Colonic mucosa (tissue), 4 donors: ENCODE data around the gene DAPK1. TPM values are rescaled to one million over a fixed set of nuclear protein-coding genes. Genes with fewer than 3 reads are reported as not detected.
A peak's percentile ranks its signal among the peaks of the same experiment; 100 is the strongest.

Experiments
- DNase-seq: peaks from one replicate; pipeline ENCODE4 v3.0.0-alpha.2; 2020
- H3K27ac ChIP-seq: fragments of 200-600 bp; one replicate; pipeline ENCODE4 v1.8.0; 2021
- H3K27me3 ChIP-seq: fragments of 200-600 bp; one replicate; pipeline ENCODE4 v1.8.0; 2021
- H3K36me3 ChIP-seq: fragments of 200-600 bp; one replicate; pipeline ENCODE4 v1.8.0; 2021
- H3K4me1 ChIP-seq: fragments of 200-600 bp; one replicate; pipeline ENCODE4 v1.8.0; 2021; ENCODE audit warnings: mild to moderate bottlenecking
- H3K4me3 ChIP-seq: fragments of 200-600 bp; one replicate; pipeline ENCODE4 v1.8.0; 2021
- H3K9ac ChIP-seq, 2 donors: one replicate each; pipeline ENCODE4 v1.7.0; 2013; ENCODE audit warnings: control low read depth in 2 of 2, low read depth in 2 of 2, low read length in 2 of 2
- H3K9me3 ChIP-seq: fragments of 200-600 bp; one replicate; pipeline ENCODE4 v1.8.0; 2021
- CTCF ChIP-seq: fragments of 200-600 bp; IDR thresholded peaks from one replicate; pipeline ENCODE4 v1.8.0; 2022; ENCODE audit warnings: antibody characterized with exemption, mild to moderate bottlenecking
- intact Hi-C: fragments of 100-400 bp; cut with DNase I; formaldehyde crosslinking; loops from one replicate; pipeline ENCODE4 v1.14.1; 2022
- total RNA-seq, 2 donors: library from RNA; stranded (reverse); fragmentation: NEBNext Ultra II Directional in 1 of 2; extraction: Animal tissue kit (Norgen Biotek cat#: 25700) in 1 of 2; gene quantifications; one replicate each; pipeline ENCODE4 v1.2.1, GENCODE V29; 2021
- donor health status: healthy.
- donor health status: DM: no; HTN: no; CAD: no.
- donor health status: DM: no; HTN: no; CAD: no.

Gene DAPK1
- total RNA-seq, 2 donors from 2014 or later = 7.9 to 17.5 TPM

GRCh38 chr9:87490907-87491306, 6.8 kb upstream of the DAPK1 start:
- no peak for TF ChIP-seq CTCF
- no peaks in the 10 kb centered on the region for H3K27me3 ChIP-seq
- intact Hi-C loops = loop anchor here (10.0 kb wide), 1 partner anchor 146 kb away; no protein-coding TSS in a partner anchor

GRCh38 chr9:87491523-87491922, 6.1 kb upstream of the DAPK1 start:
- H3K27me3 ChIP-seq = no peaks in the 10 kb centered on the region
- no peaks in the 10 kb centered on the region for H3K4me1 ChIP-seq
- intact Hi-C loops = loop anchor here (10.0 kb wide), 1 partner anchor 147 kb away; no protein-coding TSS in a partner anchor
- H3K27ac ChIP-seq = no peak overlapping the region
- H3K9me3 ChIP-seq = no peaks in the 10 kb centered on the region
- no peak for TF ChIP-seq CTCF
- H3K9ac ChIP-seq = no peak overlapping the region
- no peaks in the 10 kb centered on the region for H3K36me3 ChIP-seq
- no peak overlapping the region for H3K4me3 ChIP-seq
- DNase-seq = no peak

More at GRCh38 chr9:87490907-87491306, 6.8 kb upstream of the DAPK1 start:
- Histone ChIP-seq H3K36me3 (no peaks in the 10 kb centered on the region), H3K4me3 (no peak overlapping the region), H3K9me3 (no peaks in the 10 kb centered on the region), H3K9ac (no peak overlapping the region), H3K27ac (no peak overlapping the region), H3K4me1 (no peaks in the 10 kb centered on the region)
- DNase-seq = no peak

GRCh38 chr9:87492642-87493041, 5.0 kb upstream of the DAPK1 start:
- no peak for DNase-seq
- no peaks in the 10 kb centered on the region for H3K9me3 ChIP-seq
- no peak overlapping the region for H3K4me3 ChIP-seq
- H3K36me3 ChIP-seq = no peaks in the 10 kb centered on the region
- peaks cover 2% of the 10 kb centered on the region for H3K27me3 ChIP-seq
- intact Hi-C loops = loop anchor here (10.0 kb wide), 1 partner anchor 148 kb away; no protein-coding TSS in a partner anchor
- no peaks in the 10 kb centered on the region for H3K4me1 ChIP-seq
- H3K9ac ChIP-seq = no peak overlapping the region
- no peak for TF ChIP-seq CTCF
- no peak overlapping the region for H3K27ac ChIP-seq

DNA sequence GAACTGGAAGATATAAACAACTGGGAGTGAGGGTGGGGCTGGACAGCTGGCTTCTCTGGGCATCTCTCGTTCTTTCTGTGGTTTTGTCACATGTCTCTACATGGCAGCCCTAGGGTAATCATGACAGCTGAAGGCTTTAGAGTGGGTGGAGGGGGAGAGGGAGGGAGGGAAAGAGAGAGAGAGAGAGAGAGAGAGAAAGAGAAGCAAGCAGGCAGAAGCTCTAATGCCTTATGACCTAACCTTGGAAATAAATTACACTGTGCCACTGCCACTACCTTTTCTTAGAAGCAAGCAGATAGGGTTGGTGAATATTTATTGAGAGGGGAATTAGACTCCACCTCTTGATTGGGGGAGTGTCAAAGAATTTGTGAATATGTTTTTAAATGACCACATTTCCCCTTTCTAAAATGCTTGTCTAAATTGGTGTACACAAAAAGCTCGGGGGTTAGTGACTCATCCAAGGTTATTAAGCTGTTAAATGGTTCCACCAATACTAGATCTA, 2.6 kb upstream of the DAPK1 start:
- intact Hi-C loops = loop anchor here (5.0 to 10.0 kb wide), 2 partner anchors 150 to 162 kb away; no protein-coding TSS in a partner anchor
- Histone ChIP-seq H3K36me3 (no peaks in the 10 kb centered on the region), H3K9ac (no peak overlapping the region), H3K9me3 (no peaks in the 10 kb centered on the region), H3K27me3 (peaks cover 9% of the 10 kb centered on the region), H3K4me1 (no peaks in the 10 kb centered on the region), H3K27ac (no peak overlapping the region), H3K4me3 (no peak overlapping the region)
- DNase-seq = no peak
- TF ChIP-seq CTCF = no peak

DNA sequence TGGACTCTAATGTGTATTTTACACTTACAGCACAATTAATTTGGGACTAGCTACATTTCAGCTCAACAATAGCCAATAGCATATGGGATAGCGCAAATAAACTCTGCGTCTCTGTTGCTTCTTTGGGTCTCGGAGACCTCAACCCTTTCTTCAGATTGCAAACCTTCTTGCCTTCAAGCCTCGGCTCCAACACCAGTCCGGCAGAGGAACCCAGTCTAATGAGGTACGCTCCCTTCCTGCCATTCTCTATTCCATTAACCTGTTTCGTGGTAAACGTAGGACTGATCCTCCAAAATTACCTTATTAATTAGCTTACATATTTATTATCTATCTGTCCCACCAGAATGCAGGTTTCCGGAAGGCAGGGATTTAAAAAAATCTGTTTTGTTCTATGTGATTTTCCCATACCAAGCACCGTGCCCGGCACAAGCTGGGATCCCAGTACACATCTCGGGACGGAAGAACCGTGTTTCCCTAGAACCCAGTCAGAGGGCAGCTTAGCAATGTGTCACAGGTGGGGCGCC, 525 bp upstream of the DAPK1 start:
- no peak for DNase-seq
- intact Hi-C loops = loop anchor here (5.0 to 10.0 kb wide), 2 partner anchors 152 to 160 kb away; no protein-coding TSS in a partner anchor
- Histone ChIP-seq H3K4me1 (no peaks in the 10 kb centered on the region), H3K36me3 (no peaks in the 10 kb centered on the region), H3K9me3 (no peaks in the 10 kb centered on the region), H3K27ac (no peak overlapping the region), H3K9ac (peak overlapping the region; percentile 61 to 74), H3K4me3 (peak overlapping the region; percentile 70), H3K27me3 (peaks cover 9% of the 10 kb centered on the region)
- TF ChIP-seq CTCF = no peak
